Measurements from ENCODE around the gene ZBTB43.

Gene ZBTB43

GRCh38 chr9:126851286-126851880 is 46.5 kb downstream of the ZBTB43 start:
- DNase-seq (ENCODE audit: extremely low read depth, low read depth) = no peak
- TF ChIP-seq CTCF (IDR thresholded peaks at IDR 0.05; ENCODE audit: low read depth, low read length) = no peak

GRCh38 chr9:126852086-126852688 is 47.3 kb downstream of the ZBTB43 start:
- no peak for TF ChIP-seq CTCF (IDR thresholded peaks at IDR 0.05; ENCODE audit: low read depth, low read length)
- DNase-seq (ENCODE audit: extremely low read depth, low read depth) = no peak

GRCh38 chr9:126853667-126854066 is 48.8 kb downstream of the ZBTB43 start:
- no peak for TF ChIP-seq CTCF (IDR thresholded peaks at IDR 0.05; ENCODE audit: low read depth, low read length)
- DNase-seq (ENCODE audit: extremely low read depth, low read depth) = no peak

- no peak for DNase-seq (ENCODE audit: extremely low read depth, low read depth)
- TF ChIP-seq CTCF (IDR thresholded peaks at IDR 0.05; ENCODE audit: low read depth, low read length) = no peak
Observed at GRCh38 chr9:126854734-126855133, 49.9 kb downstream of the ZBTB43 start.

GRCh38 chr9:126856326-126856877 is 51.6 kb downstream of the ZBTB43 start:
- DNase-seq (ENCODE audit: extremely low read depth, low read depth) = no peak
- TF ChIP-seq CTCF (IDR thresholded peaks at IDR 0.05; ENCODE audit: low read depth, low read length) = no peak

GRCh38 chr9:126857261-126857960 is 52.6 kb downstream of the ZBTB43 start:
- DNase-seq (ENCODE audit: extremely low read depth, low read depth) = no peak
- TF ChIP-seq CTCF (IDR thresholded peaks at IDR 0.05; ENCODE audit: low read depth, low read length) = no peak

GRCh38 chr9:126859111-126859510 is 54.3 kb downstream of the ZBTB43 start:
- TF ChIP-seq CTCF (IDR thresholded peaks at IDR 0.05; ENCODE audit: low read depth, low read length) = no peak
- DNase-seq (ENCODE audit: extremely low read depth, low read depth) = no peak

Measured in AG09319 (cell line).